Inflammatory macrophage treated with lipopolysaccharide for 4 hours (primary cell): ENCODE results near the gene PAK5.

ENCODE experiments used
- DNase-seq: peaks from one replicate; pipeline ENCODE4 v3.0.0-alpha.2; 2020

PAK5 gene

GRCh38 chr20:9613871-9614270 is 225.0 kb downstream of the PAK5 start:
- DNase-seq = no peak

DNA sequence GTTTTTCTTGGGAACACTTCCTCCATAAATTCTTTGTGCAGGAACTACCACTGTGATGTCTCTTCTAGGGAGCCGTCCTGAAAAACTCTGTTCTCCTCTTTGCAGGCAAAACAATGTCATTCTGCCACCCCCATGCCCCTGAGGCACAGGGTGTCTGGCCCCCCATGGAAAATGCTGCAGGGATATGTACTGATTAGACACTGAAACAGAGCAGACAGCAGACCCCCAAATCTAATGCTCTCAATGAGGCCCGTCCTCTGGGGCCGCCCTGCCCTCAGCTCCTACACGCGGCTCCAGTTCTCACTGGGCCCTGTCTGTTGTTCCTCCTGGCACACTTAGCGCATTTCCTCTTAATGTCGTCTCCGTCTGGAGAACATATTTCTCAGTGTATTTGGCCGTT is 227.0 kb downstream of the PAK5 start:
- no peak for DNase-seq

GRCh38 chr20:9610665-9611064 is 228.2 kb downstream of the PAK5 start:
- no peak for DNase-seq

DNA sequence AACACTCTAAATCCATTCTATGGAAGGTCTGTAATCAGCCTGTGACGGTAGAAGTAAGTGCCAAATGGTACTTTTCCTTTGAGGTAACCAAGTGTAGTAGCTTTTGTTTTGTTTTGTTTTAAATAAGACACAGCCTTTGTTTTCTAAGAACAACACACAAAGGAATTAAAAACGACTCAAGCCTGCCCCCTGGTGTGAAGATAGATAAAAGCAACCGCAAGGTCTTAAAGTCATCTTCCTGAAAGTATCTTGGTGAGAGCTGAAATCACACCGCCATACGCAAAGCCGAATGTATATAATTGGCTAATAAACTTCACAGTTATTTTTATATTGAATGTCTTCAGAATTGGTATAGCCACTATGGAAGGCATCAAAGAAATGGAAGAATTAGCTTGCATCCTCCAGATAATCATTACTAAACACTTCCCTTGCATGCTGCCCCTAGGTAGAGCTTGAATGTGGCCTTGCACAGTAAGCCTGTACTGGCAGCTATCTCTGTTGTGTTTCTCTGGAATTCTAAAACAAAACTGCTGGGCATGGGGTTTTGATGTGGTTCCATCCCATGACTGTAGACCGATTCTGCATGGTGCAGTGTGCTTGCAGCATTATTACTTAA is 228.9 kb downstream of the PAK5 start:
- peak; percentile 82 for DNase-seq

DNA sequence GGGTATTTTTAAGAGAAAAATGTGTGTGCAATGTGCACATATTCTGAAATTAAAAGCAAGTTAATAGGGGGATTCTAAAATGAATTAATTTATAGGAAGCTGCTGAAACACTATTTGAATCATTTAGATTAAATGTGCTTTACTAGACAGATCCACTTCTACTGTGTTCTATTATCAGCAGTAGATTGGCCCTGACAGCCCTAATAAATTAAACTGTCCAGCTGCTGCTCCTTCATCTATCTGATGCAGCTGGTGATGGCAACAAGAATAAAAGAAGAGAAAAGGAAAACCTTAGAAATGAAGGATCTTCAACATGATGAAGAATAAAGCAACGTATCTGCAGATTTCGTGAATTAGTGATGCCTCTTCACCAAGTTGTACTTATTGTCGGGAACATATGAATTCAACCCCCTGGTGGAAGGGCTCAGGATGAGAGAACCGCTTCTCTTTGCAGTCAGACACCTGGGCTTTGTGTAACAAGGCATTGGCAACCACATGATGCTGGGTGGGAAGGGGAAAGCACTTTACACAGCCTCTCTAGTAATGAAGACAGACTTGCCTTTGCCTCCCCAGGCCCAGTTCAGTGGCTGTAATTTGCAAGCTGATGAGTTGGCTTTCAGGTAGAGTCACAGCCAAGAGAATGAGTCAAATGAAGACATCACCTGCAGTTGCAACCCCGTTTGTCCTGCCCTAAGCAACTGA is 230.1 kb downstream of the PAK5 start:
- DNase-seq = no peak

DNA sequence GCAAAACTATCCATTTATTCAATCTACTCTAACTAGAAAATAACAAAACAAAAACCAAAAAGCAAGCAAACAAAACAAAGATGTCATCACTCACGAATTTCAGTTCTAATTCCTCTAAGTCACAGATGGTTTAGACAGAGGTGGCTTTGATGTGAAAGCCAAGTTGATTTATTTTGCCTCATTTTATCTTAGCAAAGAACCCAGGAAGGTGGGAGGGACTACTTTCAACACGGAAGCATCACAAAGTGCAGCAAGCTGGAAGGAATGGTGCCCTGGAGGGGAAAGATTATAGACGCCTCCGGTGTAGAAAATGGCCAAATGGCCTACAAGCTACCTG is 236.1 kb downstream of the PAK5 start:
- DNase-seq = no peak

- DNase-seq = no peak
These were observed 238.3 kb downstream of the PAK5 start for GRCh38 chr20:9600562-9600961.

- DNase-seq = no peak
These were observed 241.3 kb downstream of the PAK5 start for GRCh38 chr20:9597547-9597946.

- DNase-seq = no peak
These were observed 243.1 kb downstream of the PAK5 start for GRCh38 chr20:9595763-9596162.

- DNase-seq = no peak
These were observed 244.5 kb downstream of the PAK5 start for GRCh38 chr20:9594284-9594875.

DNA sequence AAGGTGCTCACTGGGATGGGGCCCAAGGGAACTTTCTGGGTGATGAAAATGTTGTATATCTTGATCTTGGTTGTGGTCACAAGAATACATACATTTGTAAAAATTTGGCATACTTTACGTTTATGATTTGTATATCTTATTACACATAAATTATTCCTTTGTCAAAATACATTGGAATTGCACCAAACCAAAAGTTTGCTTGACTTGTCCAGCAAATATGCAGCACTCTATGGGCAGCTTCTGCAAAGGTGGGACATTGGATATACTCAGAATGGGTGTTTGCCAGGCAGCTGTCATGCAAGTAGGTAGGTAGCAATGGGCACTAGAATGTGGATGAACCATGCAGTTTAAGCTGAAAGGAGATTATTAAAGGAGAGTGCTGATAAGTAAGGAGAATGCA is 246.5 kb downstream of the PAK5 start:
- no peak for DNase-seq

GRCh38 chr20:9591080-9591479 is 247.8 kb downstream of the PAK5 start:
- no peak for DNase-seq

- no peak for DNase-seq
These were observed 248.7 kb downstream of the PAK5 start for GRCh38 chr20:9590189-9590588.

GRCh38 chr20:9588706-9589105 is 250.2 kb downstream of the PAK5 start:
- DNase-seq = no peak

DNA sequence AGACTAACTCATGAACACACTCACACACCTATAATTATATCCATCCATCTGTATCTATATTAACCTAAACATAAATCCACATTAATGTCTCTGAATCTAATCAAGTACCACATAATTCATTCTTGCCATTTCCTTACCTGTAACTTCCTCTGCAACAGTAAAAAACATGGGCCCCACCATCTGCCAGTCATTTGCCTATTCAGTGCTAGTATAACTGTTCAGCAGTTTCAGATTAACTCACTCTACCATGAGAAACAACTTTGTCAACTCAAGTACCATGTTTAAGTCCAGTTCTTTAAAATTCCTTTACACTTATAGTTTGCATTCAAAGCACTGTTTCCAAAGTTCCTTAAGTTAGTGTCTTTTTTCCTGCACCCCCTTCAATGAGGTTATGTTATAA is 255.7 kb downstream of the PAK5 start:
- DNase-seq = no peak

- no peak for DNase-seq
These were observed 256.7 kb downstream of the PAK5 start for GRCh38 chr20:9582137-9582536.

DNA sequence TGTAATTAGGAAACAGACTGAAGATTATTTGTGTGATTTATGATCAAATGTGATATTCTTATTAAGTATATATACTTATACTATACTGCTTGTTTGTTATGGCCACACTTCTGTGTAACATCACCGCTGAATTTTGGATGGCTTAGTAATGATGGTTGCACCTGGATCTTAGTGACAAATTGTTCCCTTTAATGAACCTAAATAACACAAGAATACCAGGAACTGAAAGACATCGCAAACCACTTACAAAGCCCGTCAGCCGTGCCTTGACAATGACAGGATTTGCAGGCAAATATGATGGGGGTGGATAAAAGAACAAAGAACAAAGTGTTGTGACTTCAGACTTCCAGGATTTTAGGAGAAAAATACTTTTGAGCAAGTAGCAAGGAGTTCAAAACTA is 257.4 kb downstream of the PAK5 start:
- DNase-seq = peak; percentile 22

DNA sequence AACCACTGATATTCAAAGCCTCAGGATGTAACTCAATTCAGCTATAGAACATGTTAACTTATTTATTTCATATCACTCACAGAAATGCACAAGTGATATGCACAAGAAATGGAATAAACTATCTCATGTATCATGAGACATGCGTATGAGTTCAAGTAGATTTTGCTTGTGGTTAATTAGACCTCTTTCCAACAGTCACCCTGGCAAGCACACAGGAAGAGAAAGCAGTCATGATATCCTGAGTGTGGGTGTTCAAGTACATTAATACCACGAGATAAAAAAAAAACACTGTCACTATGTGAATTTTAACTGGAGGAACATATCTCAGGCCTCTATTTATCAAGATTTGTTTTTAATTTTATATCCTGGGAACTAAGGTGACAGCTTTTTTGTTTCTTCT is 260.3 kb downstream of the PAK5 start:
- DNase-seq = peak; percentile 68

GRCh38 chr20:9577397-9577796 is 261.5 kb downstream of the PAK5 start:
- DNase-seq = no peak

DNA sequence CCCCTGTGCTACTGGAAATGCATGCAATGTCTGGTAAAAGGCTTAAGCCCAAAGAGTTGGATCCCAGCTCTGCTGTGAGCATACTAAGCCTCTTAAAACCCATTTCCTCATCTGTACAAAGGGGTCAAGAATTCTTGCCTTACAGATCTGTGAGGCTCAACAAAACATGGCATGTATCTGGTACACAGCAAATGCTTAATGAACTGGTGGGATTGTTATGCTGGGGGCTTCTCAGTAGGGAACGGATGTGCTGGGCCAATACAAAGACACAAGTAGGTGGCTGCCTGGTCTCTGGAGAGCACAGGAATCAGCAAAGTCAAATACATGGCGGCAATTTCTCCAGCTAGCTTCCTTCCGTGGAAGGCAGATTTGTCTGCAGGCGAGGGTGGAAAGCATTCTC is 262.2 kb downstream of the PAK5 start:
- no peak for DNase-seq

- DNase-seq = no peak
These were observed 263.0 kb downstream of the PAK5 start for GRCh38 chr20:9575836-9576235.

- DNase-seq = no peak
These were observed 264.1 kb downstream of the PAK5 start for GRCh38 chr20:9574776-9575175.

GRCh38 chr20:9574181-9574580 is 264.7 kb downstream of the PAK5 start:
- DNase-seq = no peak

DNA sequence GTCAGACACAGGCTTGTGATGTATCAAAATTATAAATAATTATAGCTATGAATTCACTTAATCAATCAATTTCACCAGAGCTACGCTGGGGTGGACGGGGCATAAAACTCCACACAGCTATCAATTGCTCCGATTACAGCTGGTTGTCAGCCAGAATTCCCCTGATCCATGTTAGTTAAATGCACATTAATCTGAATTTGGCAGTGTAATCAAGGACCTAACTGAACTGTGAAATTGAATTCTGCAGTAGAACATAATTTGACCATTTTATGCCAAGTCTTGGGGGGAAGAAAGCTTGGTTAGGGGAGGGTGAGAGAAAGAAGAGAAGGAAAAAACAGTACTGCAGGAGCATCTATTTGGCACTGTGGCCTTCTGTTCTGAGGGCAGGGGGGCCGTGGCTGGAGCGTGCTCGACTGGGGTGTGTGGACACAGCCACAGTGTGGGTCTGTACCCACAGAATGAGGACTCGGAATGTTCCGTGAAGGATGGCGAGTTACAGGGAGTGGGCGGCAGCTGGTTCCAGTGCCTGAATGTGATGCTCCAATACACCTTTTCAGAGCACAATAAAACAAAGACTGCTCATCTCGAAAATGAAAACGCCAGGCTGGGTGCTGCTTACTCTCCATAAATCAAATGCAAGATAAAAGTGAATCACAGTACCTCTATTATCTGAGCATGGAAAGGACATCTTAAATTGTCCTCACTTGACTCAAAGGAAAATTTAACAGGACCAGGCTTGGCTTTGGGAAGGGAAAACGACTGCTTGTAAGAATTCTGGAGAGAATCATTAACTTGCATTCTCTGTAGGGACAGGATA is 265.3 kb downstream of the PAK5 start:
- no peak for DNase-seq
